Skeletal muscle tissue (tissue), 4 donors: Measurements from ENCODE around the gene FAM53C. TPM values are rescaled to one million over a fixed set of nuclear protein-coding genes. Genes with fewer than 3 reads are reported as not detected.

Experiments used
- H3K27ac ChIP-seq: one replicate; pipeline ENCODE4 v1.7.0; 2013; ENCODE audit warnings: mild to moderate bottlenecking, low read depth, low read length, inconsistent platforms
- H3K27me3 ChIP-seq, 3 donors: one replicate each; pipeline ENCODE4 v1.7.0; 2013; ENCODE audit warnings: low read length in 3 of 3; ENCODE audit not compliant: control insufficient read depth in 3 of 3, insufficient read depth in 3 of 3
- H3K36me3 ChIP-seq, 3 donors: one replicate each; pipeline ENCODE4 v1.7.0; 2013; ENCODE audit warnings: low read length in 3 of 3; ENCODE audit not compliant: control insufficient read depth in 3 of 3, insufficient read depth in 3 of 3
- H3K4me1 ChIP-seq, 3 donors: one replicate each; pipeline ENCODE4 v1.7.0; 2013; ENCODE audit warnings: low read length in 3 of 3, mild to moderate bottlenecking in 3 of 3; ENCODE audit not compliant: control insufficient read depth in 3 of 3, insufficient read depth in 3 of 3
- H3K4me3 ChIP-seq, 3 donors: one replicate each; pipeline ENCODE4 v1.7.0; 2013; ENCODE audit warnings: low read length in 3 of 3
- H3K9ac ChIP-seq, 3 donors: one replicate each; pipeline ENCODE4 v1.7.0; 2013; ENCODE audit warnings: low read length in 3 of 3, mild to moderate bottlenecking in 3 of 3, moderate library complexity in 2 of 3, low read depth in 1 of 3
- H3K9me3 ChIP-seq, 3 donors: one replicate each; pipeline ENCODE4 v1.7.0; 2013; ENCODE audit warnings: low read length in 3 of 3; ENCODE audit not compliant: control insufficient read depth in 3 of 3
- total RNA-seq: library from RNA; depleted of rRNA; stranded (reverse); fragments of >200 nt; gene quantifications from one replicate; pipeline ENCODE4 v1.2.3, GENCODE V29; 2014
- donor health status: Osteomylitis.

FAM53C gene
- total RNA-seq, 1 donor from 2014 or later = 17.2 TPM

DNA sequence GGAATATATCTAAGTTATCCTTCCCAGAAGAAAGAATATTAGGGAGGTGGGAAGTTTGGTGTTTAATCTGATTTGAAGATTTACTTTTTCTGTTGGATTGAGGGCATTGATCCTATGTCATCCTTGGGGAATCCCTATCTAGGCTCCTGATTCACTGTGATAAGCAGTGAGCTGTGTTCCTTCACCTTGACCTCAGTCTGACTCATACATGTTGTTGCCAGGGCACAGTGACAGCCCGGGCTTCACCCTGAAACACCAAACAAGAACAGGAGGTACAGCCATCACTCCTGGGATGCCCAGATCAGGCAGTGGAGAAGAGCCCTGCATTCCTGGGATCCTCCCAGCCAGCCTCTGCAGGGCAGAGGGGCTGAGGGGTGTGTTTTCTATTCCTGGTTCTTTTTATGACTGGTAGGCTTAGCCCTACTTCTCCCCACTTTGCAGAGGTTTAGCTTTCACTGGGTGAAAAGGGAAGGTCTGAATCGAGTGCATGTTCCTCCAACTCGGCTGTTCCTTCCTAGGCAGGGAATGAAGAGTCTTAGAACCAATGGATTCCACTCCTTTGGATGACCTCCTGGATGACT, 3.1 kb upstream of the FAM53C start:
- H3K27me3 ChIP-seq = no peaks in the 10 kb centered on the region
- H3K9ac ChIP-seq = no peak overlapping the region
- no peak overlapping the region for H3K27ac ChIP-seq
- no peaks in the 10 kb centered on the region for H3K36me3 ChIP-seq
- no peak overlapping the region for H3K4me3 ChIP-seq
- peaks cover 26 to 37% (median 29%) of the 10 kb centered on the region in 3 donors for H3K4me1 ChIP-seq
- no peaks in the 10 kb centered on the region for H3K9me3 ChIP-seq

DNA sequence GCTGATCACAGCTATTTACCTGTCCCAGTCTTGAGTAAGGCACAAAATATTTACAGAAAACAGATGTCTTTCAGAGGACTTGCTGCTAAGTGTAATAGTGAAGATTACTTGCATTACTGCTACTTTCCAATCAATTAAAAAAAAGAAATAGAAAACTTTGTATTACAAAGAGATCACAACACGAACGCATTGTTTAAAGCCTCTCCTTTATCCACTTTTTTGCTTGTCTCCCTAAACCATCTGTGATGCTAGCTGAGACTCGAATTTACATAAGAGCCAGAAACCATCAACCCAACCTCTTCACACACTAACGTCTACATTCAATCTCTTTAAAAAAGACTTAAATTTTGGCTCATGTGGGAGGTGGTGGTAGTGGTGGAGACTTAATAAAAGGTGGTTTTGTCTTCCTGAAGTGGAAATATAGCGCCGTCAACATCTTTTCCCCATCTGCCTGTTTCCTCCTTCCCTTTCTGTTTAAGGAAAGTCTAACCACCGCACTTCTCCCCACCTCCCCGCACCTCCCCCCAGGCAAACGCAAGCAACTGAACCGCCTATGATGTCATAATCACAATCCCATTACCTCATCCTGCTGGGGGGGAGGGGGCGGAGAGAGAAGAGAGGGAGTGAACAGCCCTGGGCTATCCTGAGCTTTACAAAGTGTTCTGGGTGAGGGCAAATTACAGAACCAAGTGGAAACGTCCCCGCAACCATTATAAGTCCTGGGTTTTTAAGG, 948 bp upstream of the FAM53C start:
- H3K36me3 ChIP-seq = peaks cover 3 to 11% (median 8%) of the 10 kb centered on the region in 3 donors
- H3K9ac ChIP-seq = peak overlapping the region; percentile 95 to 98 (median 97)
- H3K9me3 ChIP-seq = no peaks in the 10 kb centered on the region
- H3K27me3 ChIP-seq = no peaks in the 10 kb centered on the region
- peaks cover 22 to 44% (median 33%) of the 10 kb centered on the region in 3 donors for H3K4me1 ChIP-seq
- H3K4me3 ChIP-seq = peak overlapping the region; percentile 83 to 98 (median 85)
- H3K27ac ChIP-seq = peak overlapping the region; percentile 99

DNA sequence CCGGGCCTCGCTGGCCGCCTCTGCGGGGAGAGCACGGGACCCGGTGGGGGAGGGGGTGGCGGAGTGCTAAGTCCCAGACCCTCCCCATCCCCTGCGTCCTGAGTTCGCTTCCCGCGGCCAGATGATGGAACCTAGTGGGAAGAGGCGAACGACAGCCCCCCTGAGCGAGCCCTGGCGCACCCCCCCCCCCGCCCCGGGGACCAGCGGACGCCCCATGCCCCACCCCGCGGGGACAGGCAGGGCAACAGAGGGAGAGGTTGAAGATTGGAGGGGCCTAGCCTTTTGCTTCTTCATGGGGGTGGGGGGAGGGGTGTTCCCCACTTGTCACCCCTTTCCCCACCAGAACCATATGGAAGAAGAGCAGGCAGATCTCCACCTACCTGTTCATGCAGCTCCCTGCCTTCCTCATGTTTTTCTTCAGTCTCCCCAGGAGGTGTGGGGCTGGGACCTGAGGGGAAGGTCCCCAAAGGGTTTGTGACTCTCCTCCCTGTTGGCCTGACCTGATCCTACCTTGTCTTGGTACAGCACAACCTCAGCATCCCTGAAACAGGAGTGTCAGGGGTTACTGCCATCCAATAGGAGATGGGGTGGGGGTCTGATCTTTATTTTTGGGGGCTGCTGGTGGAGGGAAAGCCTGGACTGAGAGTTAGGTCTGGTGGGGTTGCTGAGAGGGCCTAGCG, 485 bp downstream of the FAM53C start:
- Histone ChIP-seq H3K9me3 (no peaks in the 10 kb centered on the region), H3K36me3 (peaks cover 3 to 15% (median 11%) of the 10 kb centered on the region in 3 donors), H3K27ac (peak overlapping the region; percentile 99), H3K4me1 (peaks cover 17 to 39% (median 30%) of the 10 kb centered on the region in 3 donors), H3K9ac (peak overlapping the region; percentile 95 to 98 (median 97)), H3K4me3 (peak overlapping the region; percentile 83 to 98 (median 85)), H3K27me3 (no peaks in the 10 kb centered on the region)

DNA sequence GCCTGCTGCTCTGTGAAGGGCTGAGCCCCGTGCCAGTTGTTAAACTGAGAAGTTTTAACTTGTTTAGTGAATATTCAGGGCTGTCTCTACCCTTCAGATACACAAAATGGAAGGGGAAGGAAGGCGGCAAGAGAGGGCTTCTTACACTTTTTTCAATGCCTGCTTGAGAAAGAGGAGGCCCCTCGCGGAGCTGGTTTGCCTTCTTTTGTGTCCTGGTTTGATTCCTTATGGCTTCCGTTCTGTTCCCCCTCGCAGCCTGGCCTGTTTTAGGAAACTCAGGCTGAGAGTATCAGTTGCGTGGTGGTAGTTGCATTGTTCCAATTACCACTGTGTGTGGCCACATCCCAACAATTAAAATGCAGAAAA, 1.0 kb downstream of the FAM53C start:
- peak overlapping the region; percentile 99 for H3K27ac ChIP-seq
- no peaks in the 10 kb centered on the region for H3K9me3 ChIP-seq
- H3K4me1 ChIP-seq = peaks cover 17 to 39% (median 30%) of the 10 kb centered on the region in 3 donors
- H3K4me3 ChIP-seq = peak overlapping the region; percentile 83 to 98 (median 85)
- peak overlapping the region; percentile 95 to 98 (median 97) for H3K9ac ChIP-seq
- H3K36me3 ChIP-seq = peaks cover 3 to 21% (median 16%) of the 10 kb centered on the region in 3 donors
- H3K27me3 ChIP-seq = no peaks in the 10 kb centered on the region

DNA sequence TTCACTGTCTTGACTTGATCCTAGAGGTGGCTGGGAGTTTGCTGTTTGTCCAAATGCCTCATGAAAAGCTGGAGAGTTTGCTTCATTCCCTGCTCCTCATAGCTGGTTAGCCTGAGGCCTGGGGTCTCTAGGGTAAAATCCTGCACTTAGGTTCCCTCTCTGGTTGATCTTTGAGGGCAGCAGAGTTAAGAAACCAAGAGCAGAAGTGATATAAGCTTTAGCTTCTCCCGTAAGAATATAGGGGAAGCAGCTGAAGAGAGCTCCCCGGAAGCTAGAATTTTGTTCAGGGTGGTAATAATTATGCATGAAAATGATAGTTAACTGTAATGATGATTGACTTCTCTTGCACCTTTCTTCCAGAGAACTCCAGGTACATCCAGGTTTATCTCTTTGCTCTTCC, 1.4 kb downstream of the FAM53C start:
- peak overlapping the region; percentile 83 to 98 (median 85) for H3K4me3 ChIP-seq
- peak overlapping the region; percentile 95 to 98 (median 97) for H3K9ac ChIP-seq
- H3K27me3 ChIP-seq = no peaks in the 10 kb centered on the region
- H3K36me3 ChIP-seq = peaks cover 5 to 25% (median 20%) of the 10 kb centered on the region in 3 donors
- H3K9me3 ChIP-seq = no peaks in the 10 kb centered on the region
- H3K27ac ChIP-seq = peak overlapping the region; percentile 99
- peaks cover 17 to 39% (median 30%) of the 10 kb centered on the region in 3 donors for H3K4me1 ChIP-seq

DNA sequence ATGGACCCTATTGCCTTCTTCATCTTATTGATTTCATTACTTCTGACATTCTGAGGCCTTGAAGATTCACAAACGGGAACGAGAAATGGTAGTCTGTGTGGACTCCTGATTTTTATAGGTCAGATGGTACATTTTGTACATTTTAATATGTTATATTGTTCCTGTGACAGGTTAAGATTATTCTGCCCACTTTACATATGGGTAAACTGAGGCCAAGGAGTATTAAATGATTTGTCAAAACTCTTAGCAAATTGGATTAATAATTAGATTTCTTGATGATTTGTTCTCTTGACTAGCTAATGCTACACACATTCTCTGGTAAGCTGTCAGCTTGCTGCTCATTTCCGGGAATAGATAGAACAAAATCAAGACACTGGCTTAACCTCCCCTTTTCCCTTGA, 1.9 kb downstream of the FAM53C start:
- H3K4me3 ChIP-seq = peak overlapping the region in 2 of 3 donors; percentile 83 to 98
- peak overlapping the region in 2 of 3 donors; percentile 23 to 98 for H3K9ac ChIP-seq
- H3K4me1 ChIP-seq = peaks cover 17 to 39% (median 30%) of the 10 kb centered on the region in 3 donors

DNA sequence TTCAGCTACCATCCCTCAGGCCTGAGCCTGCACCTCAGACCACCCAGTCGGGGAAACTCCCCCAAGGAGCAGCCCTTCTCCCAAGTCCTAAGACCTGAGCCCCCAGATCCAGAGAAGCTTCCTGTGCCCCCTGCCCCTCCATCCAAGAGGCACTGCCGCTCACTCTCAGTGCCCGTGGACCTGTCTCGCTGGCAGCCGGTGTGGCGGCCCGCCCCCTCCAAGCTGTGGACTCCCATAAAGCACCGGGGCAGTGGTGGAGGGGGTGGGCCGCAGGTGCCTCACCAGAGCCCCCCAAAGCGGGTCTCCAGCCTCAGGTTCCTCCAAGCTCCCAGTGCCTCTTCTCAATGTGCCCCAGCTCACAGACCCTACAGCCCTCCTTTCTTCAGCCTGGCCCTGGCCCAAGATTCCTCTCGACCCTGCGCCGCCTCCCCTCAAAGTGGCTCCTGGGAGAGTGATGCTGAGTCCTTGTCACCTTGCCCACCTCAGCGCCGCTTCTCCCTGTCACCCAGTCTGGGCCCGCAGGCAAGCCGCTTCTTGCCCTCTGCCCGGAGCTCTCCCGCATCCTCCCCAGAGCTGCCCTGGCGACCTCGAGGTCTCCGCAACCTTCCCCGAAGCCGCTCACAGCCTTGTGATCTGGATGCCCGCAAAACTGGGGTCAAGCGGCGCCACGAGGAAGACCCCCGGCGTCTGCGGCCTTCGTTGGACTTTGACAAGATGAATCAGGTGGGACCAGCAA, 7.0 kb downstream of the FAM53C start:
- H3K27me3 ChIP-seq = no peaks in the 10 kb centered on the region
- H3K36me3 ChIP-seq = peaks cover 35 to 67% (median 62%) of the 10 kb centered on the region in 3 donors
- H3K9me3 ChIP-seq = no peaks in the 10 kb centered on the region
- H3K9ac ChIP-seq = no peak overlapping the region
- no peak overlapping the region for H3K4me3 ChIP-seq
- H3K4me1 ChIP-seq = peaks cover 6 to 30% (median 23%) of the 10 kb centered on the region in 3 donors
- no peak overlapping the region for H3K27ac ChIP-seq

More for the DNA sequence above, 1.9 kb downstream of the FAM53C start:
- Histone ChIP-seq H3K27me3 (no peaks in the 10 kb centered on the region), H3K36me3 (peaks cover 9 to 30% (median 24%) of the 10 kb centered on the region in 3 donors), H3K27ac (peak overlapping the region; percentile 99), H3K9me3 (no peaks in the 10 kb centered on the region)

DNA sequence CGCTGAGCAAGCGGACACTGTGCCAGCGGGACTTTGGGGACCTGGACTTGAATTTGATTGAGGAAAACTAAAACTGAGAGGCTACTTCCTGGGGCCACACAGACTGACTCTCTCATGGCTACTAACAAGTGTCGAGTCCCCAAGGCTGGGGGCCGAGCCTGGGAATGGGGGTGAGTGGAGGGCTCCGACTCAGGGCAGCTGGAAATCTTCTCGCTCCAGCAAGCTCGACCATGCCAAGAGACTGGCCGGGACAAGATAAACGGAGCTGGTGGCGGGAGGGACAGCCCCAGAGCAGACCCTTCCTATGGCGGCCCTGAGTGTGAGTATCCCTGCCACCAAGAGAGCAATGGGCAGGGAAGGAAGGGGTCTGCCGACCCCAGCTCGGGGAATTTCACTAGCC, 8.8 kb downstream of the FAM53C start:
- peaks cover 3 to 27% (median 14%) of the 10 kb centered on the region in 3 donors for H3K4me1 ChIP-seq
- H3K27me3 ChIP-seq = no peaks in the 10 kb centered on the region
- no peak overlapping the region for H3K9ac ChIP-seq
- H3K4me3 ChIP-seq = no peak overlapping the region
- H3K9me3 ChIP-seq = no peaks in the 10 kb centered on the region
- H3K36me3 ChIP-seq = peaks cover 33 to 58% (median 56%) of the 10 kb centered on the region in 3 donors
- H3K27ac ChIP-seq = no peak overlapping the region

DNA sequence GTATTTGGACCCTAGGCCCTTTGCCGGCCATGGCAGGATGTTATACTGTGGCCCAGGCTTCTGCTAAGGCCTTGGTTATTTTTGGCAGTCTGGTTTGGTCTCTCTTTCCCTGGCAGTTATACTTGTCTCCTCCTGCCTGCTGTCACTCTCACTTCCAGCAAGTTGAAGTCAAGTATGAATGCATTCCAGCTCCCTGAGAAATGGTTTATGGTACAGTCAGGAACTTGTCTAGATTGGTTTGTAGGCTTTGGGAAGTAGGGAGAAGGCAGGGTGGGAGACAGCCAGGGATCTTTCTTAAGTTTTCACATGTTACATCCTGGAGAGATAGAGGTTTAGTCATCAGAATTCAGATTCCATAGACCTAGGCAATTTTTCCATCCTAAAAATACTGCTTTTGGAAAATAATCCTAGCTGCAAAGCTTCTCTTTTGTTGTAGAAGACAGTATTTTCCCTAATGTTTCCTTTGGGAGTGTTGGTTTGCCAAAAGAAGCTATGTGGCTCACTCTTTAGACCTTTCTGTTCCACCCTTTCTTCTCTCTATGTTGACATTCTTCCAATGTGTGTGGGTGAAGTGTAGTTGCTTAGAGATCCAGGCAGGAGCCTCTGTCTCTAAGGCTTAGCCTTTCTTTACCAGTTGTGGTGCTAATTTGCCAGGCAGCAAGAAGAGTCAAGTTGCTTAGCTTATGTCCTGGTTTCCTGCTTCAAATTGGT, 11.9 kb downstream of the FAM53C start:
- no peak overlapping the region for H3K4me3 ChIP-seq
- H3K36me3 ChIP-seq = peaks cover 27 to 37% (median 37%) of the 10 kb centered on the region in 3 donors
- H3K27me3 ChIP-seq = no peaks in the 10 kb centered on the region
- peak overlapping the region; percentile 46 for H3K27ac ChIP-seq
- H3K9ac ChIP-seq = no peak overlapping the region
- H3K9me3 ChIP-seq = peaks cover 0 to 3% (median 0%) of the 10 kb centered on the region in 3 donors
- H3K4me1 ChIP-seq = peaks cover 13 to 41% (median 30%) of the 10 kb centered on the region in 3 donors
